Non-pigmented ciliary epithelial cell (primary cell): ENCODE results near the gene FAM124A.
"Not testable (repeated sequence)": the region's sequence is repeated elsewhere in the genome, so short reads cannot be mapped to it uniquely, and the experiment has no call there.

Experiments used
- DNase-seq: peaks from one replicate; pipeline ENCODE4 v3.0.0-alpha.2; 2010; ENCODE audit warnings: low read depth

FAM124A gene

GRCh38 chr13:51270623-51271415 is 48.6 kb downstream of the FAM124A start:
- no peak for DNase-seq

GRCh38 chr13:51271528-51272085 is 49.4 kb downstream of the FAM124A start:
- DNase-seq = no peak

- DNase-seq = no peak
Observed at GRCh38 chr13:51275101-51275500, 52.9 kb downstream of the FAM124A start.

GRCh38 chr13:51276636-51277035 is 54.4 kb downstream of the FAM124A start:
- no peak for DNase-seq

DNA sequence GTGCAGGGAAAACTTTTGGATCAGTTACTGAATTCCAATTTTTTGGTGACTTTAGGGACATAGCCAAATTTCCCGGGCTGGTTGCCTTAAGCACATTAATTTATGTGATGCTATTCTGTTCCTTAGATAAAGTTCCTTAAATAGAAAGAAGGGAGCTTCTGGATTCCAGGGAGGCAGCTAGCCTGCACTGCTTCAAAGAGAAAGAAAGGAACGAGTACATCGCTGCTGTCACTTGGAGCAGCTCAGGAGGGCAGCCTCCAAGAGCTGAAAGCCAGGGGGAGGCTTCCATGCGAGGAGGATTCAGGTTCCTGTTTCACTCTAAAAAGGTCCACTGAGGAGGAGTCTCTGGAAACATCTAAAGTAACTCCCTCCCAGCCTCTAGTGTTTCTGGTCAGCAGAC is 55.7 kb downstream of the FAM124A start:
- no peak for DNase-seq

DNA sequence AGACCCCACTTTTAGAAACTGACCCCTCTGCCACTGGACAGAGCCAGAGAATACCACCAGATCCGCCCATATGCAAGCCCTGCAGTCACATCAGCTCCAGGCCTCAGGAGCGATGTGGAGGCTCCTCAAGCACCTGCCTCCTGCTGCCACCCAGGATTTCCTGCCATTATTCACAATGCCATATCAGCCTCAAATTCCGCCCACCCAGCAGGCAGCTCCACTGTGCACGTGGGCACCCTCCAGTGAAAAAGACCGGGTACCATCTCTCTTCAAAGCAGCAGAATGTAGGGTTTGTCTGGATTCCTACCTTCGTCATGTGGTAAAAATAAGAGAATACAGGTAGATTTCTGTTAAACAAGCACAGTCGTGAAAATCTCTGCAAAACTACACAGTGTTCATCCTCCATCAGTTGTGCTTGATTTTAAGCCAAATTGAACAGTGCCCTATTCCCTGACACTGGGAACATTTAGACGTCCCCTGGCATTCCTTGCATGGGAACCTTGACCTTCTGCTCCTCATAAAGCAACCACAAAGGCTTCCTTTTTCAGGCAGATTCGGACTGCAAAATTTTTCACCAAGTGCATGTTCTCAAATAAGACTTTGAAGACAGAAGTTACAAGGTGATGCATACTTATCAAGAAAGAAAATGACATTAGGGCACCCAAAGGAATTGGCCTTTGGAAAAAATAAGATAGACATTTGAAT is 56.4 kb downstream of the FAM124A start:
- no peak for DNase-seq

- DNase-seq = no peak
Observed at GRCh38 chr13:51280379-51280940, 58.3 kb downstream of the FAM124A start.

- DNase-seq = no peak
Observed at GRCh38 chr13:51282322-51282721, 60.1 kb downstream of the FAM124A start.

- not testable (repeated sequence) for DNase-seq
Observed at GRCh38 chr13:51282923-51283322, 60.7 kb downstream of the FAM124A start.

- DNase-seq = no peak
Observed at GRCh38 chr13:51283371-51283770, 61.2 kb downstream of the FAM124A start.

DNA sequence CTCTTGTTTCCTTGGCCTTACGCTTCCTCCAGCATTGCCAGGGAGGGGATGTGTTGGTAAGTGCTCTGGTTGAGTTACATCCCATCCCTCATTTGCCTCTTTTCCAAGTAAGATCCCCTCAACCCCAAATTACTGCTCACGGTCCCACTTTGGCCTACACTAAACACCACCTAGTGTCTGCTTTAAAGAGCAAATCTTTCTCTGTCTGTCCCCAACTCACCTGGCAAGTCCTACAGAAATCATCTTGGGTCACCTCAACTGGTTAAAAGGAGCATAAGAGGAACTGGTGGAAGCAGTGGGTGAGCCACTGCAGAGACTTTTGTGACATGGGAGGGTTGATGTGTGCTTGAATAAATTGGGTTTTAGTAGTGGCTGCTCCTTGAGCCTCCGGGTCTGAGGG is 62.1 kb downstream of the FAM124A start:
- no peak for DNase-seq

- peak; percentile 18 for DNase-seq
Observed at GRCh38 chr13:51286135-51287002, 64.2 kb downstream of the FAM124A start.

DNA sequence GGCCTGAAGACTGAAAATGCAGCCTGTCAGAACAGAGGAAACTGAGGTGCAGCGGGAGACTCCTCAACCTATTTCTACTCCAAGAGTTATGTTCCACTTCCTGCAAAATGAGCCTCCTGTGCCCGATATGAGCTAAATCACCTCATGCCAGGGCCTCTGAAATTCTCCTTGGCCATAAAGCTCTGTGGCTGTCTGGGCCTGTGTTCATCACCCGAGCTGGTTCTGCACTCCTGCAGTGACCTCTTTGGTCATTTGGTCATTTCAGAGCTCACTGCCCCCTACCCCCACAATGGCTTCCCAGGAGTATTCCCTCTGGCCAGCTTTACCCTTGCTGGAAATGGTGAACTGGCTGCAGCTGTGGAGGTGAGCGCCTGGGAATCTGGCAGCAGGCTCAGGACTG is 65.6 kb downstream of the FAM124A start:
- no peak for DNase-seq

DNA sequence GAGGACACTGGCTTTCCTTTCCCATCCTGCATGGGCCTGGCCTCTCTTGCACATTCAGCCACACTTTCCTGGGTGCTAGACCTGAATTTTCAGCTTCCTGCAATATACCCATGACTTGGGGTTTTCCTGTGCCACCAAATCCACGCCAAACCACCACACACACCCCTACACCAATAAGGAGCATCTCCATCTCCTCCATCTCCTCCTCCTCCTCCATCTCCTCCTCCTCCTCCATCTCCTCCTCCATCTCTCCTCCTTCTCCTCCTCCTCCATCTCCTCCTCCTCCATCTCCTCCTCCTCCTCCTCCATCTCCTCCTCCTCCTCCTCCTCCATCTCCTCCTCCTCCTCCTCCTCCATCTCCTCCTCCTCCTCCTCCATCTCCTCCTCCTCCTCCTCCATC is 66.1 kb downstream of the FAM124A start:
- not testable (repeated sequence) for DNase-seq

- no peak for DNase-seq
Observed at GRCh38 chr13:51291341-51291740, 69.1 kb downstream of the FAM124A start.

DNA sequence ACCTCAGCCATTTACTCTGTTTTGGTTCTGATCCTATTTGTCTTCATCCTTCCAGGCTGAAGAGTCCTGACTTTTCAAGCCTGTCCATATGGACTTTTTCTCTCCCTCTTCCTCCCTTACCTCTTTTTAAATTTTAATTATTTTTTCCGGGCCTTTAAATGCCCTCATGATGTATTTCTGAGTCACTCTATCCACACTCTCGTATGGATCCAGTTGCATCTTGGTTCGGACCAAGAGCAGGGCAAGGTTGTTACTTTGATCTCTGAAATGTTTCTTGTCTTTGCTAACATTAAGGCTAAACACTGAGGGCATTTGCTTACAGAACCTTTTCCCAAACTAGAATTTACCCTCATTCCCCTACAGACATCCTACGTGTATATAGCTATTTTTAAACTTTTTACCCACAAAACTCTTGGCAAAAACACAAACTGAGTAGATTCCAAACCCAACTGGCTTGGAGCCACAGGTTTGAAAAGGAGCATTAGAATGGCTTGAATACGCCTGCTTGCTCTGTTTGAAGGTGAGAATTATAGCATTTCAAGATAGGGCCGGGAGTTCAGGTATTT is 69.9 kb downstream of the FAM124A start:
- DNase-seq = no peak

GRCh38 chr13:51297556-51297955 is 75.4 kb downstream of the FAM124A start:
- no peak for DNase-seq

DNA sequence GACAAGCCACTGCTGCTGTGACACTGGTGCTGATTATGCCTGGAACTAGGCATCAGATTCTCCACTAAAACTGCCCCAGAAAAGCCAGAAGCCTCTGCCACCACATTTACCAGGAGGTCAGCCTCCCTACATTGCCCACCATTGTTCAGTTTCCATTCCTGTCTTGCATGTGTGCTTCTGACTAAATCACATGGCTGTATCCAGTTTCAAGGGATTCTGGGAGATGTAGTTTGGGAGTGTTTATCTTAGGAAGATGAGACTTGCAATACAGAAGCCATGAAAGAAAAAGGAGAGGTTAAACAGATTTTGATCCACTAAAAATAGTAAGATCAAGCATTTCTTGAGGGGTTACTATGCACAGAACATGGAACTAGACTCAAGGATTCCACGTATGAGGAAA is 76.6 kb downstream of the FAM124A start:
- no peak for DNase-seq

DNA sequence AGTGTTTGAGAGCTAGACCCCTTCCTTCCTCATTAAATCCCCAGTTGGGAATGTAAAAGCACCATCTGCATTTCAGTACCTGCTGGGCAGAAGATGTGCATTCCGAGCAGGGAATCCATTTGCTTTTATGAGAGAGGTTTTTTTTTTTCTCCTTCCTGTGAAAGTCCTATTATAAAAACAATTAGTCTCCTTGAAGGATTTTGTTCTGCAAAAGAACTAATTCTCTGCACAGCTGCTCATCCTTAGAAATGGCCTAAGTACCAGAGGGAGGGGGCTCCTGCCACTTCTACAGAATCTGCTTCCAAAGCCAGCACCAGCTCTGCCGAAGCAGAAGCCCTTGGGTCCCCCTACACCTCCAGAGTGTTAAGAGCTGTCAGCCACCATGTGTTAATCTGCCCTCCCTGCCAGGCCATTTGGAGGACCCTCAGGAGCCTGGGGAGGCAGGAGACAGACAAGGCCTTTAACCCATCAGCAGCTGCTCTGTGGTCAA is 80.9 kb downstream of the FAM124A start:
- DNase-seq = no peak

- no peak for DNase-seq
Observed at GRCh38 chr13:51303882-51304281, 81.7 kb downstream of the FAM124A start.

DNA sequence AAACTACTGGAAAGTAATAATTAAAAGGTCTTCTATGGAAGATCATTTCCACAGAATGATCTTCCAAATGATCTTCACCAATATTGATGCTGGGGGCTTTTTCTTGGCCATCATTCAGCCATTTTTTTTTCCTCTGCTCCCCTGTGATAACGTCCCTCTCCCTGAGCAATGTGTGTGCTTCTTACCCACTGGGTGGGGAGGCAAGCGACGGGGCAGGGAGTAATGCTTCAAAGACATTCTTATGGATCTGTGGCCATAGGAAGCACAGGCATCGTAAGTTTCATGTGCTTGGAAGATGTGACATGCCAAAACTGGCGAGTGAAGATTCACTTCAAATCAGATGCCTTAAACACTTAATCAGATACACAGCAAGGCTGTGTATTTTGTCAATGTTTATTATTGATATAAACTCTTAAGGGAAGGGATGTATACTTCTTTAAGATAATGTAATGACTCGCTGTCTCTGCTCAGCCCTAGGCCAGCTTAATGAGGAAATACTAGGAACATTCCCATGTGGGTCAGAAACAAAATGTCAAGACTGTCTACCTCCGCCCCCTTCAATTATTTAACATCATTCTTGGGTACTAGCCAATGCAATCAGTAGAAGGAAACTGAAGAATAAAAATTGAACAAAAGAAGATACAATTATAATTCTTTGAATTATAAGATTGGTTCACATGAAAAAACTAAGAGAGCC is 83.2 kb downstream of the FAM124A start:
- no peak for DNase-seq
